HEK293 (cell line): Measurements from ENCODE around the gene LY86.

Source experiments
- CTCF ChIP-seq: fragments of 450-650 bp; formaldehyde crosslinking; IDR thresholded peaks from 2 replicates; pipeline ENCODE4 v1.5.1; 2016; ENCODE audit warnings: missing biosample characterization, missing genetic modification characterization
- ZNF140 ChIP-seq: fragments of 450-650 bp; formaldehyde crosslinking; IDR thresholded peaks from 2 replicates; pipeline ENCODE4 v1.5.1; 2016; ENCODE audit warnings: missing biosample characterization, missing genetic modification characterization
- ZNF274 ChIP-seq, 2 experiments: fragments of 200-500 bp in 1 of 2; fragments of 450-650 bp in 1 of 2; sonication (Bioruptor generic) in 1 of 2; formaldehyde crosslinking in 1 of 2; IDR thresholded peaks; 2 replicates each; pipeline versions ENCODE4 v1.5.1 to v1.6.1; 2014 to 2016; ENCODE audit warnings: borderline replicate concordance in 1 of 2, inconsistent platforms in 1 of 2, low read length in 1 of 2, missing biosample characterization in 1 of 2, missing genetic modification characterization in 1 of 2
- ZNF324 ChIP-seq: fragments of 450-650 bp; formaldehyde crosslinking; IDR thresholded peaks from 2 replicates; pipeline ENCODE4 v1.5.1; 2016; ENCODE audit warnings: missing biosample characterization, missing genetic modification characterization
- ZNF433 ChIP-seq: fragments of 450-650 bp; formaldehyde crosslinking; IDR thresholded peaks from 2 replicates; pipeline ENCODE4 v1.5.1; 2016; ENCODE audit warnings: missing biosample characterization, missing genetic modification characterization, low read depth
- ZNF501 ChIP-seq: fragments of 450-650 bp; formaldehyde crosslinking; IDR thresholded peaks from 2 replicates; pipeline ENCODE4 v1.5.1; 2016; ENCODE audit warnings: missing biosample characterization, missing genetic modification characterization
- ZNF513 ChIP-seq: fragments of 450-650 bp; IDR thresholded peaks from 2 replicates; pipeline ENCODE4 v1.5.1; 2018; ENCODE audit warnings: missing biosample characterization, missing genetic modification characterization
- ZNF747 ChIP-seq: fragments of 450-650 bp; formaldehyde crosslinking; IDR thresholded peaks from 2 replicates; pipeline ENCODE4 v1.5.1; 2016; ENCODE audit warnings: missing biosample characterization, missing genetic modification characterization
- ZNF837 ChIP-seq: fragments of 450-650 bp; formaldehyde crosslinking; IDR thresholded peaks from 2 replicates; pipeline ENCODE4 v1.5.1; 2016; ENCODE audit warnings: missing biosample characterization, missing genetic modification characterization

GRCh38 chr6:6676910-6677441 lies 88.5 kb downstream of the LY86 start:
- TF ChIP-seq ZNF747 (tag by site-specific recombination), result no peak
- TF ChIP-seq ZNF324 (tag by site-specific recombination), result no peak
- TF ChIP-seq ZNF837 (tag by site-specific recombination), result no peak
- no peak for TF ChIP-seq ZNF433
- peak; percentile 72 for TF ChIP-seq CTCF (tag by site-specific recombination)
- no peak for TF ChIP-seq ZNF513 (tag by site-specific recombination)
- TF ChIP-seq ZNF501 (tag by site-specific recombination), result no peak
- no peak for TF ChIP-seq ZNF140 (tag by site-specific recombination)
- no peak for TF ChIP-seq ZNF274 (IDR thresholded peaks at IDR 0.05; ENCODE audit: low read length)
- TF ChIP-seq ZNF274 (tag by site-specific recombination; IDR thresholded peaks at IDR 0.05; ENCODE audit: borderline replicate concordance), result no peak
